HL-60 (cell line): ENCODE data around the gene PUM1.

Experiments used
- DNase-seq, 2 experiments: peaks; one replicate each; pipeline ENCODE4 v3.0.0-alpha.2; 2010 to 2020; ENCODE audit warnings: low read depth in 1 of 2, low spot score in 1 of 2
- H3K27ac ChIP-seq: fragments of 250-450 bp; sonication (Bioruptor Pico); replicated peaks from 2 replicates; pipeline ENCODE4 v1.5.1; 2020; ENCODE audit warnings: mild to moderate bottlenecking, moderate library complexity
- H3K27me3 ChIP-seq: fragments of 250-450 bp; sonication (Bioruptor Pico); 2 replicates; pipeline ENCODE4 v1.5.1; 2021; ENCODE audit warnings: mild to moderate bottlenecking, moderate library complexity; ENCODE audit not compliant: insufficient read depth, poor library complexity, severe bottlenecking
- H3K4me3 ChIP-seq: replicated peaks from 2 replicates; pipeline ENCODE4 v1.5.1; 2011; ENCODE audit warnings: mild to moderate bottlenecking, control low read depth, low read length; ENCODE audit not compliant: insufficient read depth
- GABPA ChIP-seq: IDR thresholded peaks from 2 replicates; pipeline ENCODE4 v1.6.1; 2012; ENCODE audit warnings: low read depth
- POLR2AphosphoS5 ChIP-seq: IDR thresholded peaks from 2 replicates; pipeline ENCODE4 v1.6.1; 2012; ENCODE audit warnings: low read depth
- SPI1 ChIP-seq: IDR thresholded peaks from 2 replicates; pipeline ENCODE4 v1.6.1; 2012; ENCODE audit warnings: low read depth, mild to moderate bottlenecking, borderline replicate concordance
- TF ChIP-seq, protein P1 (sequence below): IDR thresholded peaks from one replicate; pipeline ENCODE4 v1.5.1; 2011; ENCODE audit warnings: low read length, control low read depth, inconsistent platforms; ENCODE audit not compliant: insufficient read depth
- TF ChIP-seq, protein P2 (sequence below): IDR thresholded peaks from 2 replicates; pipeline ENCODE4 v1.6.1; 2012; ENCODE audit warnings: low read depth; ENCODE audit not compliant: insufficient replicate concordance

The PUM1 gene

DNA sequence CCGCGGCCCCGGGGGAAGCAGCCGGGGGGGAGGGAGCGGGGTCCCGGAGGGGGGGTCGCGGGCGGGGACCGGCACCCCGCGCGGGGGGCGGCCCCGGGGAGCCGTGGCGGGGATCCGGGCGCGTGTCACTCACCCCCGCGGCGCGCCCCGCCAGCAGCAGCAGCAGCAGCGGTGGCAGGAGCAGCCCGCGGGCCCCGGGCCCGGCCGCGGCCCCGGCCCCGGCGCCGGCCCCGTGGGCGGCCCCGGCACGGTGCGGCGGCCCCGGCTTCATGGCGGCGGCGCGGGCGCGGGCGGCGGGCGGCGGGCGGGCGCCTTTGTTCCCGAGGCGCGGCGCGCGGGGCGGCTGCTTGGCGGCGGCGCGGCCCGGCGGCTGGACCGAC lies 157.2 kb downstream of the PUM1 start:
- TF ChIP-seq GABPA (no peak), POLR2AphosphoS5 (no peak), SPI1 (no peak)
- TF ChIP-seq, protein P1, sequence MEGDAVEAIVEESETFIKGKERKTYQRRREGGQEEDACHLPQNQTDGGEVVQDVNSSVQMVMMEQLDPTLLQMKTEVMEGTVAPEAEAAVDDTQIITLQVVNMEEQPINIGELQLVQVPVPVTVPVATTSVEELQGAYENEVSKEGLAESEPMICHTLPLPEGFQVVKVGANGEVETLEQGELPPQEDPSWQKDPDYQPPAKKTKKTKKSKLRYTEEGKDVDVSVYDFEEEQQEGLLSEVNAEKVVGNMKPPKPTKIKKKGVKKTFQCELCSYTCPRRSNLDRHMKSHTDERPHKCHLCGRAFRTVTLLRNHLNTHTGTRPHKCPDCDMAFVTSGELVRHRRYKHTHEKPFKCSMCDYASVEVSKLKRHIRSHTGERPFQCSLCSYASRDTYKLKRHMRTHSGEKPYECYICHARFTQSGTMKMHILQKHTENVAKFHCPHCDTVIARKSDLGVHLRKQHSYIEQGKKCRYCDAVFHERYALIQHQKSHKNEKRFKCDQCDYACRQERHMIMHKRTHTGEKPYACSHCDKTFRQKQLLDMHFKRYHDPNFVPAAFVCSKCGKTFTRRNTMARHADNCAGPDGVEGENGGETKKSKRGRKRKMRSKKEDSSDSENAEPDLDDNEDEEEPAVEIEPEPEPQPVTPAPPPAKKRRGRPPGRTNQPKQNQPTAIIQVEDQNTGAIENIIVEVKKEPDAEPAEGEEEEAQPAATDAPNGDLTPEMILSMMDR, result no peak
- TF ChIP-seq, protein P2, sequence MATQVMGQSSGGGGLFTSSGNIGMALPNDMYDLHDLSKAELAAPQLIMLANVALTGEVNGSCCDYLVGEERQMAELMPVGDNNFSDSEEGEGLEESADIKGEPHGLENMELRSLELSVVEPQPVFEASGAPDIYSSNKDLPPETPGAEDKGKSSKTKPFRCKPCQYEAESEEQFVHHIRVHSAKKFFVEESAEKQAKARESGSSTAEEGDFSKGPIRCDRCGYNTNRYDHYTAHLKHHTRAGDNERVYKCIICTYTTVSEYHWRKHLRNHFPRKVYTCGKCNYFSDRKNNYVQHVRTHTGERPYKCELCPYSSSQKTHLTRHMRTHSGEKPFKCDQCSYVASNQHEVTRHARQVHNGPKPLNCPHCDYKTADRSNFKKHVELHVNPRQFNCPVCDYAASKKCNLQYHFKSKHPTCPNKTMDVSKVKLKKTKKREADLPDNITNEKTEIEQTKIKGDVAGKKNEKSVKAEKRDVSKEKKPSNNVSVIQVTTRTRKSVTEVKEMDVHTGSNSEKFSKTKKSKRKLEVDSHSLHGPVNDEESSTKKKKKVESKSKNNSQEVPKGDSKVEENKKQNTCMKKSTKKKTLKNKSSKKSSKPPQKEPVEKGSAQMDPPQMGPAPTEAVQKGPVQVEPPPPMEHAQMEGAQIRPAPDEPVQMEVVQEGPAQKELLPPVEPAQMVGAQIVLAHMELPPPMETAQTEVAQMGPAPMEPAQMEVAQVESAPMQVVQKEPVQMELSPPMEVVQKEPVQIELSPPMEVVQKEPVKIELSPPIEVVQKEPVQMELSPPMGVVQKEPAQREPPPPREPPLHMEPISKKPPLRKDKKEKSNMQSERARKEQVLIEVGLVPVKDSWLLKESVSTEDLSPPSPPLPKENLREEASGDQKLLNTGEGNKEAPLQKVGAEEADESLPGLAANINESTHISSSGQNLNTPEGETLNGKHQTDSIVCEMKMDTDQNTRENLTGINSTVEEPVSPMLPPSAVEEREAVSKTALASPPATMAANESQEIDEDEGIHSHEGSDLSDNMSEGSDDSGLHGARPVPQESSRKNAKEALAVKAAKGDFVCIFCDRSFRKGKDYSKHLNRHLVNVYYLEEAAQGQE, result no peak
- H3K4me3 ChIP-seq, result no peak overlapping the region
- no peak overlapping the region for H3K27ac ChIP-seq
- H3K27me3 ChIP-seq, result peaks cover 42% of the 10 kb centered on the region
- no peak for DNase-seq

DNA sequence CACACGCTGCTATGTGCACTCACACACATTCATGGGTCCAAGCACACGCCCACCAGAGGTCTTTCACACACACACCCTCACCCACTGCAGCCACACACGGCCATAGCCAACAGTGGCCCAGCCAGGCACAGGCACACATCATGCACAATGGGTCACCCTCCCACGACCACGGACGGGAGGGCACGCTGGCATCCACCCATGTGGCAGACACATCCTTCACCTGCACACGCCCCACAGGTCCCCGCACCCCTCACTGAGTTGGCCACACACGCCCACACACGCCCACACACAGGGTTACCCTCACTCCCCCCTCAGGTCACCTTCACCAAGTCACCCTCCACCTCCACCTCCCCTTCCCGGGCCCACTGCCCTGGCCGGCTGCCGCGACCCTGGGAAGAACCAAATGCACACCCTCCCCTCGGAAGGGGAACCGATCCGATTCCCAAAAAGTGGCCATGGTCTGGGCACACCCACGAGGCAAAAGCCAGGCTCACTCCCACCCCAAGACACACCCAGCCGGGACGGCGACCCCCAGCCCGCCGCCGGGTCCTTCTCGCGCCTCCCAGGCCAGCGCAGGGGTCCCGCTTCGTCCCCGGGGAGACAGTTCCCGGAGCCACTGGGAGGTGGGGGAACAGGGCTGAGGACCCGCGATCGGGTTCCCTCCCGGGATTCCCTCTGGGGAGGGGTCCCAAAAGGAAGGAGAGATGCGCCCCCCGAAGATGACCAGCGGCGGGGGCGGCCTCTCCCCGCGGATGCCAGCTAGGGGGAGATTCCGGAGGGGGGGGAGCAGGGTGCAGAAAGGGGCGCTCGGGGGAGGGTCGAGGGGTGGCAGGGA lies 157.8 kb downstream of the PUM1 start:
- H3K4me3 ChIP-seq, result no peak overlapping the region
- H3K27ac ChIP-seq, result no peak overlapping the region
- DNase-seq, result no peak
- H3K27me3 ChIP-seq, result peaks cover 45% of the 10 kb centered on the region
- TF ChIP-seq SPI1, result no peak
- TF ChIP-seq, protein P2, result no peak
- TF ChIP-seq GABPA, result no peak
- TF ChIP-seq POLR2AphosphoS5, result no peak
- TF ChIP-seq, protein P1, result no peak

DNA sequence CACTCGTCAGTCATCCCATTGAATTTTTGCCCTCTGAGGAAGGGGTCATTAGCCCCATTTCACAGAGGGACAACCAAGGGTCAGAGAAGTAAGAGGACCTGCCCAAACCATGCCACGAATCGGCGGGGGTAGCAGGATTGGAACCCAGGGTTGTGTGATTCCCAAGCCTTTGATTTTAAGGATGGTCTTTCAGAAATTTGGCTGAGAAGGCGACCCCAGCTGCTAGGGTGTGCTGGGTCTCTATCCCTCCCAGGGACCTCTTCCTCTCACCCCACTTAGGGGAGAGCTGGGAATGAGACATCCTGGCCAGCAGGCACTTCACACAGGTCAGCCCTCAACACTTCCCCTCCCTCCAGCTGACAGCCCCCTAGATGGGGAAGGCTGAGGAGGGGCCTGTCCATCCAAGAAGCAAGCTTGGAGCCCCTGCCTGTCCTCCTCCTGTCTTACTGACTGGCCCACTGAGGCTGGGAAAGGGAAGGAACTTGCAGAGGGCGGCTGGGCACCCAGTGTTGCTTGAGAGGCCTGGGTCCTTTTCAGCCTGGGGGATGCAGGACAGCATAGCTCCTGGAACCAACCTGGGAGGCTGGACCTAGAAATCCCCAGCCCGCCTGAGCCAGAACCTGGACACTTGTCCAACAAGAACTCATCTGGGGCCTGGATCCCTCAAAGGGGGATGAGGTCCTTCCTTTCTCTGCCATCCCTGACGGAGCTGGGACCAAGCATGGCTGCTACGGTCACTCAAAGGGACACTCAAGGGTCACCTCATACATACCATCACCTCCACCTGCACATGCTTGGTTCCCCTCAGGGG lies 158.7 kb downstream of the PUM1 start:
- H3K4me3 ChIP-seq, result no peak overlapping the region

More for the DNA sequence above, 158.7 kb downstream of the PUM1 start:
- Histone ChIP-seq H3K27ac (no peak overlapping the region), H3K27me3 (peaks cover 51% of the 10 kb centered on the region)
- TF ChIP-seq GABPA (no peak), SPI1 (no peak), POLR2AphosphoS5 (no peak)
- TF ChIP-seq, protein P1, result no peak
- TF ChIP-seq, protein P2, result no peak
- DNase-seq, result no peak
